Measurements from ENCODE around the gene ATP2C1.

DNA sequence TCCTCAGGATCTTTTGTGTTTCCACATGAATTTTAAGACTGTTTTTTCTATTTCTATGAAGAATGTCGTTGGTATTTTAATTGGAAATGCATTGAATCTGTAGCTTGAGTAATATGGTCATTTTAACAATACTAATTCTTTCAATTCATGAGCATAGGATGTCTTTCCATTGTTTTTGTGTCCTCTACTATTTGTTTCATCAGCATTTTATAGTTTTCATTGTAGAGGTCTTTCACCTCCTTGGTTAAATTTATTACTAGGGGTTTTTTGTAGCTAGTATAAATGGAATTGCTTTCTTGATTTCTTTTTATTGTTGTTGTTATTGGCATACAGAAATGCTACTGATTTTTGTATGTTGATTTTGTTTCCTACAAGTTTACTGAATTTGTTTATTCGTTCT lies 17.3 kb upstream of the ATP2C1 start:
- TF ChIP-seq, protein P1, sequence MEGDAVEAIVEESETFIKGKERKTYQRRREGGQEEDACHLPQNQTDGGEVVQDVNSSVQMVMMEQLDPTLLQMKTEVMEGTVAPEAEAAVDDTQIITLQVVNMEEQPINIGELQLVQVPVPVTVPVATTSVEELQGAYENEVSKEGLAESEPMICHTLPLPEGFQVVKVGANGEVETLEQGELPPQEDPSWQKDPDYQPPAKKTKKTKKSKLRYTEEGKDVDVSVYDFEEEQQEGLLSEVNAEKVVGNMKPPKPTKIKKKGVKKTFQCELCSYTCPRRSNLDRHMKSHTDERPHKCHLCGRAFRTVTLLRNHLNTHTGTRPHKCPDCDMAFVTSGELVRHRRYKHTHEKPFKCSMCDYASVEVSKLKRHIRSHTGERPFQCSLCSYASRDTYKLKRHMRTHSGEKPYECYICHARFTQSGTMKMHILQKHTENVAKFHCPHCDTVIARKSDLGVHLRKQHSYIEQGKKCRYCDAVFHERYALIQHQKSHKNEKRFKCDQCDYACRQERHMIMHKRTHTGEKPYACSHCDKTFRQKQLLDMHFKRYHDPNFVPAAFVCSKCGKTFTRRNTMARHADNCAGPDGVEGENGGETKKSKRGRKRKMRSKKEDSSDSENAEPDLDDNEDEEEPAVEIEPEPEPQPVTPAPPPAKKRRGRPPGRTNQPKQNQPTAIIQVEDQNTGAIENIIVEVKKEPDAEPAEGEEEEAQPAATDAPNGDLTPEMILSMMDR (IDR thresholded peaks at IDR 0.05), result no peak
- TF ChIP-seq EZH2phosphoT487 (IDR thresholded peaks at IDR 0.05), result no peak
